ENCODE data around the gene UTP20.

DNA sequence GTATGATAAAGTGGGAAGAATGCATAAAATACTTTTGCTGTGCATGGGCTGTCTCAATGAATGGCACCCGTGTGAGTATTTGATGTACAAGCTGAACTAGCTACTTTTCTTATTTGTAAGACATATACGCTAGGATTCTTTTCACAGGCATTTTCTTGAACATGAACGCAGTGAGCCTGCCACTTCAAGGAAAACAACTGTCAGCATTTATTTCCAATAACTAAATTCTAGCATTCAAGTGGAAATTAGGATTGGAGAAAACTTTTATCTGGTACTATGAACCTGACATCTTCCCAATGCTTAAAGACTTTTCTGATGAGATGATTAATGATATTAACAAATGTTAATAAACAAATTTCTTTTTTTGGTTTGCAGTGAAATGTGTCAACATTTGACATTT lies 45.7 kb downstream of the UTP20 start:
- TF ChIP-seq, protein P1, sequence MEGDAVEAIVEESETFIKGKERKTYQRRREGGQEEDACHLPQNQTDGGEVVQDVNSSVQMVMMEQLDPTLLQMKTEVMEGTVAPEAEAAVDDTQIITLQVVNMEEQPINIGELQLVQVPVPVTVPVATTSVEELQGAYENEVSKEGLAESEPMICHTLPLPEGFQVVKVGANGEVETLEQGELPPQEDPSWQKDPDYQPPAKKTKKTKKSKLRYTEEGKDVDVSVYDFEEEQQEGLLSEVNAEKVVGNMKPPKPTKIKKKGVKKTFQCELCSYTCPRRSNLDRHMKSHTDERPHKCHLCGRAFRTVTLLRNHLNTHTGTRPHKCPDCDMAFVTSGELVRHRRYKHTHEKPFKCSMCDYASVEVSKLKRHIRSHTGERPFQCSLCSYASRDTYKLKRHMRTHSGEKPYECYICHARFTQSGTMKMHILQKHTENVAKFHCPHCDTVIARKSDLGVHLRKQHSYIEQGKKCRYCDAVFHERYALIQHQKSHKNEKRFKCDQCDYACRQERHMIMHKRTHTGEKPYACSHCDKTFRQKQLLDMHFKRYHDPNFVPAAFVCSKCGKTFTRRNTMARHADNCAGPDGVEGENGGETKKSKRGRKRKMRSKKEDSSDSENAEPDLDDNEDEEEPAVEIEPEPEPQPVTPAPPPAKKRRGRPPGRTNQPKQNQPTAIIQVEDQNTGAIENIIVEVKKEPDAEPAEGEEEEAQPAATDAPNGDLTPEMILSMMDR (conservative IDR thresholded peaks at IDR 0.05 in 1 of 2, IDR thresholded peaks at IDR 0.05 in 1 of 2; ENCODE audit: extremely low read depth in 1 of 2, insufficient read depth in 1 of 2, low read depth in 1 of 2, low read length in 2 of 2) = no peak
- TF ChIP-seq EZH2 (IDR thresholded peaks at IDR 0.05; ENCODE audit: borderline replicate concordance, low read length) = no peak

Data from mammary epithelial cell (primary cell).